HG02759 (cell line): ENCODE measurements around the gene BOD1.

Experiments used
- ATAC-seq: cut with Tn5 transposase; IDR thresholded peaks from one replicate; pipeline ENCODE4 v1.9.1; 2021; ENCODE audit warnings: mild to moderate bottlenecking, moderate library complexity; ENCODE audit not compliant: unreplicated experiment

The BOD1 gene

GRCh38 chr5:173581408-173582215 is 34.8 kb downstream of the BOD1 start:
- ATAC-seq: no peak

GRCh38 chr5:173578947-173579615 is 37.4 kb downstream of the BOD1 start:
- ATAC-seq: no peak

GRCh38 chr5:173577817-173578216 is 38.6 kb downstream of the BOD1 start:
- no peak for ATAC-seq

GRCh38 chr5:173577166-173577565 is 39.3 kb downstream of the BOD1 start:
- ATAC-seq: no peak

- no peak for ATAC-seq
Measured at GRCh38 chr5:173575985-173576384, 40.5 kb downstream of the BOD1 start.

GRCh38 chr5:173574983-173575382 is 41.5 kb downstream of the BOD1 start:
- no peak for ATAC-seq

GRCh38 chr5:173573126-173573960 is 43.1 kb downstream of the BOD1 start:
- ATAC-seq: peak; percentile 75

GRCh38 chr5:173572431-173573125 is 43.9 kb downstream of the BOD1 start:
- no peak for ATAC-seq

- no peak for ATAC-seq
Measured at GRCh38 chr5:173570321-173571090, 45.9 kb downstream of the BOD1 start.

- ATAC-seq: no peak
Measured at GRCh38 chr5:173568703-173569102, 47.7 kb downstream of the BOD1 start.

GRCh38 chr5:173568128-173568527 is 48.3 kb downstream of the BOD1 start:
- ATAC-seq: no peak

- ATAC-seq: no peak
Measured at GRCh38 chr5:173567548-173567947, 48.9 kb downstream of the BOD1 start.

- no peak for ATAC-seq
Measured at GRCh38 chr5:173565491-173566072, 50.9 kb downstream of the BOD1 start.

- no peak for ATAC-seq
Measured at GRCh38 chr5:173564106-173564505, 52.3 kb downstream of the BOD1 start.

GRCh38 chr5:173563246-173563645 is 53.2 kb downstream of the BOD1 start:
- ATAC-seq: no peak

GRCh38 chr5:173562451-173562850 is 54.0 kb downstream of the BOD1 start:
- ATAC-seq: no peak
